Uterus (tissue), 4 donors: ENCODE measurements around the gene MACC1. TPM values are rescaled to one million over a fixed set of nuclear protein-coding genes. Genes with fewer than 3 reads are reported as not detected.

Source experiments
- DNase-seq, 2 donors: peaks; one replicate each; pipeline ENCODE4 v3.0.0-alpha.2; 2019 to 2020
- H3K27ac ChIP-seq, 2 donors: fragments of 200-600 bp; sonication (generic); 1 replicate in 1 of 2; 2 replicates in 1 of 2; pipeline ENCODE4 v1.5.1; 2016 to 2018
- H3K27me3 ChIP-seq, 2 donors: fragments of 200-600 bp; sonication (generic); one replicate each; pipeline ENCODE4 v1.5.1; 2018 to 2019; ENCODE audit warnings: control low read depth in 1 of 2
- H3K36me3 ChIP-seq, 2 donors: fragments of 200-600 bp; sonication (generic); one replicate each; pipeline ENCODE4 v1.5.1; 2019; ENCODE audit warnings: control low read depth in 1 of 2
- H3K4me1 ChIP-seq, 2 donors: fragments of 200-600 bp; sonication (generic); one replicate each; pipeline ENCODE4 v1.5.1; 2018 to 2019; ENCODE audit warnings: control low read depth in 1 of 2
- H3K4me3 ChIP-seq, 2 donors: fragments of 200-600 bp; sonication (generic); 1 replicate in 1 of 2; 2 replicates in 1 of 2; pipeline ENCODE4 v1.5.1; 2018 to 2019; ENCODE audit warnings: mild to moderate bottlenecking in 1 of 2
- H3K9me3 ChIP-seq, 2 donors: fragments of 200-600 bp; sonication (generic); one replicate each; pipeline ENCODE4 v1.5.1; 2019; ENCODE audit warnings: control low read depth in 1 of 2
- CTCF ChIP-seq, 4 experiments: fragments of 200-600 bp in 2 of 4; fragments of 450-650 bp in 2 of 4; sonication (generic) in 2 of 4; IDR thresholded peaks; one replicate each; pipeline ENCODE4 v1.5.1; 2016 to 2019; ENCODE audit warnings: antibody characterized with exemption in 4 of 4, mild to moderate bottlenecking in 2 of 4, moderate library complexity in 1 of 4
- POLR2A ChIP-seq, 2 donors: fragments of 450-650 bp; IDR thresholded peaks; one replicate each; pipeline ENCODE4 v1.6.1; 2016; ENCODE audit warnings: antibody characterized with exemption in 2 of 2, mild to moderate bottlenecking in 1 of 2, moderate library complexity in 1 of 2
- intact Hi-C: fragments of 100-400 bp; cut with DNase I; formaldehyde crosslinking; loops from one replicate; pipeline ENCODE4 v1.15.1; 2023; ENCODE audit warnings: low total_unique reads
- total RNA-seq, 4 donors: library from RNA; depleted of rRNA in 3 of 4; stranded (reverse); fragments of >200 nt in 3 of 4; gene quantifications; one replicate each; pipeline versions ENCODE4 v1.1.0 to v1.2.4, GENCODE V29; 2014 to 2023
- donor health status: DM: yes; HTN: yes; CAD: no.

The MACC1 gene
- total RNA-seq, 4 donors from 2014 or later: 1.0 to 23.9 (median 1.5) TPM; not detected in 1

DNA sequence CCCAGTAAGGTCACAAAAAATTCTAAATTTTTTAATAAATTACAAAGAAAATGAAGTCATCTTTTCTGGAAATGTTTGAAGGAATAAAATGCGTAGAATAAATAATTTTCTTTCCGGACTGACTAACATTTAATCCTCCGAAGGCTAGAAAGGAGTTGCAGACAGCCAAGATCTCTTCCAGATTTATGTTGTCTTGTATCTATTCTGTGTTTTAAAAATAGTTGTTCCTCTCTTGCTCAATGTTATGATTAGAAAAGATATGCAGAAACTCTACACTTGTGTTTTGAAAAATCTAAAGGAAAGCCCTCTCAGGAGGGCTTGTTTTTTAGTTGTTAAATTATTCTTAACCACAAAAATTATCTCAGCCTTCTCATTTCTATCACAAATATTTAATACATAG lies 70.7 kb downstream of the MACC1 start:
- no peak for TF ChIP-seq POLR2A (IDR thresholded peaks at IDR 0.05)
- TF ChIP-seq CTCF (IDR thresholded peaks at IDR 0.05): no peak
- Histone ChIP-seq H3K27ac (peak overlapping the region; percentile 72 to 74), H3K27me3 (no peaks in the 10 kb centered on the region), H3K36me3 (no peaks in the 10 kb centered on the region), H3K4me3 (no peak overlapping the region), H3K9me3 (no peaks in the 10 kb centered on the region), H3K4me1 (peaks cover 0 to 10% of the 10 kb centered on the region in 2 donors)
- intact Hi-C loops: no loop called here
- DNase-seq: no peak

DNA sequence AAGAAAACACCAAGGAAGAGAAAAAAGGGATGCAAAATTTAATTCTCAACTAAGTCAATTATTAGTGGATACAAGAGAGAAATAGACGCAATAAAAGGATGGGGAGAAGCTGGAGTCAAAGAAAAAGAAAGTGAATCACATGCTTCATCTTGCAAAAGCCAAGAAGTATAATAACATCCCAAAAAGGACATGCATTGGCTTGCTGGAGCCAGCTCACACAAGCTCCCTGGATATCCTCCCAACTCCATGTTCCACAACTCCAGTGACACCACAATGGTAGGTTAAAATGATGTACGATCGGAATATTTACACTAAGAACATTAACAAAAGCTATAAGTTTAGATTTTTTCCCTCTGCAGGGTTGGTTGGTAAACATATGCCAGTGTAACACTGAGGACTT lies 72.4 kb downstream of the MACC1 start:
- intact Hi-C loops: no loop called here
- H3K27me3 ChIP-seq: no peaks in the 10 kb centered on the region
- no peaks in the 10 kb centered on the region for H3K36me3 ChIP-seq
- TF ChIP-seq CTCF (IDR thresholded peaks at IDR 0.05) (no peak), POLR2A (IDR thresholded peaks at IDR 0.05) (no peak)
- no peaks in the 10 kb centered on the region for H3K9me3 ChIP-seq
- H3K27ac ChIP-seq: peak overlapping the region; percentile 72 to 74
- DNase-seq: no peak
- peaks cover 0 to 10% of the 10 kb centered on the region in 2 donors for H3K4me1 ChIP-seq
- H3K4me3 ChIP-seq: no peak overlapping the region

- Histone ChIP-seq H3K9me3 (no peaks in the 10 kb centered on the region), H3K36me3 (no peaks in the 10 kb centered on the region), H3K4me1 (peaks cover 0 to 3% of the 10 kb centered on the region in 2 donors), H3K27ac (no peak overlapping the region), H3K27me3 (no peaks in the 10 kb centered on the region), H3K4me3 (no peak overlapping the region)
- TF ChIP-seq POLR2A (IDR thresholded peaks at IDR 0.05): no peak
- TF ChIP-seq CTCF (IDR thresholded peaks at IDR 0.05): no peak
- intact Hi-C loops: no loop called here
- no peak for DNase-seq
These were observed 75.5 kb downstream of the MACC1 start for GRCh38 chr7:20141666-20142065.

GRCh38 chr7:20141002-20141345 lies 76.2 kb downstream of the MACC1 start:
- H3K4me3 ChIP-seq: no peak overlapping the region
- TF ChIP-seq CTCF (IDR thresholded peaks at IDR 0.05) (no peak), POLR2A (IDR thresholded peaks at IDR 0.05) (no peak)
- H3K36me3 ChIP-seq: no peaks in the 10 kb centered on the region
- no peak for DNase-seq
- H3K9me3 ChIP-seq: no peaks in the 10 kb centered on the region
- peak overlapping the region; percentile 10 to 60 for H3K27ac ChIP-seq
- peaks cover 0 to 3% of the 10 kb centered on the region in 2 donors for H3K4me1 ChIP-seq
- intact Hi-C loops: no loop called here
- H3K27me3 ChIP-seq: no peaks in the 10 kb centered on the region

GRCh38 chr7:20140291-20141001 lies 76.7 kb downstream of the MACC1 start:
- intact Hi-C loops: no loop called here
- H3K27ac ChIP-seq: peak overlapping the region; percentile 10 to 60
- no peaks in the 10 kb centered on the region for H3K36me3 ChIP-seq
- DNase-seq: no peak
- no peak for TF ChIP-seq POLR2A (IDR thresholded peaks at IDR 0.05)
- no peak for TF ChIP-seq CTCF (IDR thresholded peaks at IDR 0.05)
- no peaks in the 10 kb centered on the region for H3K9me3 ChIP-seq
- peaks cover 0 to 2% of the 10 kb centered on the region in 2 donors for H3K4me1 ChIP-seq
- no peak overlapping the region for H3K4me3 ChIP-seq
- no peaks in the 10 kb centered on the region for H3K27me3 ChIP-seq
